ENCODE measurements around the gene CYTH1. TPM values are rescaled to one million over a fixed set of nuclear protein-coding genes. Genes with fewer than 3 reads are reported as not detected.
A peak's percentile ranks its signal among the peaks of the same experiment; 100 is the strongest.

Gene CYTH1
- total RNA-seq, 4 donors from 2014 or later: 42.1 to 86.7 (median 67.5) TPM

DNA sequence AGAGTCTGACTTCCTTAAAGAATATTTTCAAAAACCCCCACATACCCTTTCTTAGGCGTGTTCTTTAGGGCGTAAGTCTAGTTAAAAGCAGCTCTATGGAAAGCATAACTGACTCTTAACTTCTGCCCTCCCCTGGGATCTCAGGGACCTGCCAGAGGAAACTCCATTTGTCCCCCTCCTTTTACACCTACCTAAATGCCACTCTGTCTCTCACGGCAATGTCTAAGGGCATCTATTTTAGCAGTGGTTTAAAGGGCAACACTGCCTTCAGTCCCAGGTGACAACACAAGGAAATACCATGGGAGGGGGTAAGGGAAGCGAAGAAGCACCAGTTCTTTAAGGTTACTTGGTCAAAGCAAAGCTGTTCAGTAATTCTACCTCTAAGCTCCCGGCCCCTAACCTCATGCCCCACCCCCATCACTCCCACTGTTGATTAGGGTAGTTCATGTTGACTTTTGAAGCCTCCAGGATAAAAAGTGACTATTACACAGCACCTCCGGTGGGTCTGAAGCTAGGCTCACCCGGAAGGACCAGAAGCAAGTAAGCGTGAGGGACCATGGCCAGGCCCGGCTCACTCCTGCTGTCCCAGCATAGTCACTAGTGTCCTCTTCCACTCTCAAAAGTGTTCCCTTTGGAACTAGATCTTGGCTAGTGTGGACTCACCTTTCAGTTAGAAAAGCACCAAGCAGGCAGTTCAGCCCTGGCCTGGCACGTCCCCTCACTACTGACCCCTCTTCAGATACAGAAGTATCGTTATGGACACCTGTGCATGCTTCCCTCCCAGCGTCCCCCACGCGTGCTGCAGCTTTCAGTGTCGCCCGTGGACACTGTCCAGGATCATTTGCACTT, 47.1 kb downstream of the CYTH1 start:
- intact Hi-C loops (cut with DNase I): no loop called here
- Histone ChIP-seq H3K9me3 (no peaks in the 10 kb centered on the region), H3K27me3 (no peaks in the 10 kb centered on the region), H3K36me3 (peaks cover 0 to 4% (median 0%) of the 10 kb centered on the region in 3 donors), H3K4me3 (peak overlapping the region; percentile 47 to 70 (median 59)), H3K4me1 (peaks cover 37 to 81% (median 38%) of the 10 kb centered on the region in 3 donors), H3K27ac (peak overlapping the region; percentile 90 to 95 (median 92))
- TF ChIP-seq, protein P1, sequence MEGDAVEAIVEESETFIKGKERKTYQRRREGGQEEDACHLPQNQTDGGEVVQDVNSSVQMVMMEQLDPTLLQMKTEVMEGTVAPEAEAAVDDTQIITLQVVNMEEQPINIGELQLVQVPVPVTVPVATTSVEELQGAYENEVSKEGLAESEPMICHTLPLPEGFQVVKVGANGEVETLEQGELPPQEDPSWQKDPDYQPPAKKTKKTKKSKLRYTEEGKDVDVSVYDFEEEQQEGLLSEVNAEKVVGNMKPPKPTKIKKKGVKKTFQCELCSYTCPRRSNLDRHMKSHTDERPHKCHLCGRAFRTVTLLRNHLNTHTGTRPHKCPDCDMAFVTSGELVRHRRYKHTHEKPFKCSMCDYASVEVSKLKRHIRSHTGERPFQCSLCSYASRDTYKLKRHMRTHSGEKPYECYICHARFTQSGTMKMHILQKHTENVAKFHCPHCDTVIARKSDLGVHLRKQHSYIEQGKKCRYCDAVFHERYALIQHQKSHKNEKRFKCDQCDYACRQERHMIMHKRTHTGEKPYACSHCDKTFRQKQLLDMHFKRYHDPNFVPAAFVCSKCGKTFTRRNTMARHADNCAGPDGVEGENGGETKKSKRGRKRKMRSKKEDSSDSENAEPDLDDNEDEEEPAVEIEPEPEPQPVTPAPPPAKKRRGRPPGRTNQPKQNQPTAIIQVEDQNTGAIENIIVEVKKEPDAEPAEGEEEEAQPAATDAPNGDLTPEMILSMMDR (IDR thresholded peaks at IDR 0.05): no peak
- TF ChIP-seq POLR2A (IDR thresholded peaks at IDR 0.05): no peak
- WGBS, 2 donors: 41 to 51% methylated on average over 14 to 16 of the region's 16 CpGs
- DNase-seq: no peak

DNA sequence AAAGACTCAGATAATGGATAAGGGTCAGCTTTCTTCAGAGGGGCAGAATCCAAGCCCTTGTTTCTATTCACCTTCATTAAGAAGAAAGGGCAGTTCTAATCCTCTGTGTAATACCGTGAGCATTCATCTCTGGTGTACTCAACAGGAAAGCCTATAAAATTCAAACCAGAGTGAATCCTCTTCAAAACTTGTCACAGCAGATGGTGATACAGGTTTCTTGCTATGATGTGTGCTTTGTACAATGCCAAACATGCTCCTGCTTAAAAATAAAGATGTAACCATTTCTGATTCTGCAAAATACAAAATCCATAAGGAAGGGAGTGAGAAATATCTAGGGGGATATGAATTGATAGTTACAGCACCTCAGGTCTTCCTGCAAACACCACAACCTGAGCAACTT, 49.7 kb downstream of the CYTH1 start:
- peak overlapping the region in 2 of 4 donors; percentile 25 to 59 for H3K27ac ChIP-seq
- H3K36me3 ChIP-seq: peaks cover 0 to 7% (median 0%) of the 10 kb centered on the region in 3 donors
- H3K4me3 ChIP-seq: no peak overlapping the region
- TF ChIP-seq, protein P1 (IDR thresholded peaks at IDR 0.05): no peak
- no peak for TF ChIP-seq POLR2A (IDR thresholded peaks at IDR 0.05)
- no peak for DNase-seq
- no peaks in the 10 kb centered on the region for H3K9me3 ChIP-seq
- intact Hi-C loops (cut with DNase I): no loop called here
- peaks cover 36 to 86% (median 40%) of the 10 kb centered on the region in 3 donors for H3K4me1 ChIP-seq
- no peaks in the 10 kb centered on the region for H3K27me3 ChIP-seq
- WGBS, 2 donors: 55 to 59% methylated on average over 1 of the region's 1 CpG

DNA sequence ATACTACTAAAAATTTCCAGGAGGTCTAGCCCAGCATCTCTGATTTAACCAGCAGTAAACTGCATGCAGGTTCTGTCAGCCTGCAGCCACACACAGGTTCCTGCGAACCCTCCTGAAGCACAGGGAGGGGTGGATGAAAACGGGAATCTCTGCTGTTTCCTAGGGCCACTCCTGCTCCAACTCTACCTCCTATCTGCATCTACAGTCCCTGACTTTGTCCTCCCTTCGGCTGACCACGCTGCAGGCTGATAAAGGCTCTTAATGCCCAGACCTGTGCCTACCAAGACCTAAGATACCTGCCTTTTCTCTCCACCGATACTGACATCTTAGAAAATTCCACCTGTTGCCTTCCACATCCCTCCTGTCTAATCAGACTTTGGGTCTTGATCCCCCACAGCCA, 50.2 kb downstream of the CYTH1 start:
- Histone ChIP-seq H3K27me3 (no peaks in the 10 kb centered on the region), H3K4me1 (peaks cover 31 to 86% (median 35%) of the 10 kb centered on the region in 3 donors), H3K36me3 (peaks cover 0 to 11% (median 0%) of the 10 kb centered on the region in 3 donors), H3K9me3 (no peaks in the 10 kb centered on the region), H3K4me3 (no peak overlapping the region), H3K27ac (peak overlapping the region in 2 of 4 donors; percentile 25 to 59)
- WGBS, 2 donors: 71 to 80% methylated on average over 5 of the region's 5 CpGs
- TF ChIP-seq, protein P1 (IDR thresholded peaks at IDR 0.05): no peak
- no peak for TF ChIP-seq POLR2A (IDR thresholded peaks at IDR 0.05)
- no peak for DNase-seq
- intact Hi-C loops (cut with DNase I): no loop called here

DNA sequence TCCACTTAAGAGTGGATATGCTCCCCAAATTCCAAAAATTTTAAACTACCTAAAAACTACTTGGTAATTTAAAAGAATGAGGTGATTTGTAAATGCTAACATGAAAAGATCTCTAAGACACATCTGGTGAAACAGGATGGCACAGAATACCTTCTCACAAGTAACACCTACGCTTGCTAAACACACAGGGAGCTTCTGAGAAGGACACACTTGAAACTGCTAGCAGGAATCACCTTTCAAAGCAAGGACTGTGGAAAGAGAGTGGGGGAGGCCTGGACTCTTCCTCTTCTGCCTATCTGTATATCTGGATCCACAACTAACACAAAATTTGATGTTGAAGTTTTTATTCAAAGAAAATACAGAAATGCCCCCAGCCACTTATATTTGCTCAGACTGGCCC, 52.4 kb downstream of the CYTH1 start:
- WGBS, 2 donors: 70 to 77% methylated on average over 1 of the region's 1 CpG
- Histone ChIP-seq H3K4me1 (peaks cover 21 to 92% (median 29%) of the 10 kb centered on the region in 3 donors), H3K27ac (peak overlapping the region in 1 of 4 donors; percentile 46), H3K36me3 (peaks cover 0 to 17% (median 0%) of the 10 kb centered on the region in 3 donors), H3K4me3 (no peak overlapping the region), H3K9me3 (no peaks in the 10 kb centered on the region), H3K27me3 (no peaks in the 10 kb centered on the region)
- intact Hi-C loops (cut with DNase I): no loop called here
- TF ChIP-seq POLR2A (IDR thresholded peaks at IDR 0.05): no peak
- TF ChIP-seq, protein P1 (IDR thresholded peaks at IDR 0.05): no peak
- no peak for DNase-seq

DNA sequence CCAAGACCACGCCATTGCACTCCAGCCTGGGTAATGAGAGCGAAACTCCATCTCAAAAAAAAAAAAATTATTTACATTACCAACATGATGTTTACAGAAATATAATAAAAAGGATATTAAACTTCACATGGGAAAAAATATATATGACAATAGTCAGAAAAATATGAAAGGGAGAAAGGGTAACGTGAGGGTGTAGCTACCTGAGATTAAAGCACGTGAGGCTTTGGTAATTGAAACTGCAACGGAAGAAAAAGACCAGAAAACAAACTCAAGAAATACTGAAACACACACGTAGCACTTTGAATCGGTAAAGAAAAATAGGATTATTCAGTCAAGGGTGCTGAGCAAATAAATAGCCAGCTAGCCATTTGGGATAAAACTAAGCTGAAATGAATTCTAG, 53.6 kb downstream of the CYTH1 start:
- H3K27ac ChIP-seq: no peak overlapping the region
- H3K4me3 ChIP-seq: no peak overlapping the region
- no peaks in the 10 kb centered on the region for H3K27me3 ChIP-seq
- 67 to 89% methylated on average over 7 of the region's 7 CpGs for WGBS, 2 donors
- H3K36me3 ChIP-seq: peaks cover 0 to 17% (median 0%) of the 10 kb centered on the region in 3 donors
- no peak for DNase-seq
- no peaks in the 10 kb centered on the region for H3K9me3 ChIP-seq
- intact Hi-C loops (cut with DNase I): no loop called here
- no peak for TF ChIP-seq POLR2A (IDR thresholded peaks at IDR 0.05)
- TF ChIP-seq, protein P1 (IDR thresholded peaks at IDR 0.05): no peak
- H3K4me1 ChIP-seq: peaks cover 22 to 92% (median 31%) of the 10 kb centered on the region in 3 donors
